Measurements from ENCODE around the gene CTDNEP1.

- TF ChIP-seq POLR2AphosphoS5 (IDR thresholded peaks at IDR 0.05; ENCODE audit: borderline replicate concordance, low read depth, low read length), result no peak
- TF ChIP-seq EZH2 (IDR thresholded peaks at IDR 0.05), result no peak
Observed at GRCh38 chr17:7222972-7223292, 28.6 kb downstream of the CTDNEP1 start.
